Astrocyte (in vitro differentiated cells and primary cell): Measurements from ENCODE around the gene ZNF775.

Experiments used
- CTCF ChIP-seq: IDR thresholded peaks from 2 replicates; pipeline ENCODE4 v1.5.1; 2011; ENCODE audit warnings: low read depth, mild to moderate bottlenecking, inconsistent platforms, low read length, moderate library complexity; ENCODE audit not compliant: insufficient read depth
- EZH2 ChIP-seq: IDR thresholded peaks from 2 replicates; pipeline ENCODE4 v1.6.1; 2012; ENCODE audit warnings: mild to moderate bottlenecking, low read length, inconsistent platforms; ENCODE audit not compliant: insufficient read depth

GRCh38 chr7:150356265-150356897, 22.7 kb upstream of the ZNF775 start:
- peak; percentile 63 for TF ChIP-seq CTCF
- no peak for TF ChIP-seq EZH2
